MV-4-11 (cell line): ENCODE data around the gene USP34.
"Not testable (repeated sequence)": the region's sequence is repeated elsewhere in the genome, so short reads cannot be mapped to it uniquely, and the experiment has no call there.

Experiments used
- DNase-seq: peaks from one replicate; lab custom pipeline; 2025; lab: John Stamatoyannopoulos, UW

USP34 gene

GRCh38 chr2:61151436-61151835 is 319.5 kb downstream of the USP34 start:
- peak; percentile 41 for DNase-seq

- DNase-seq, result no peak
These were observed 321.8 kb downstream of the USP34 start for GRCh38 chr2:61149074-61149473.

- DNase-seq, result not testable (repeated sequence)
These were observed 322.8 kb downstream of the USP34 start for GRCh38 chr2:61148091-61148490.

GRCh38 chr2:61145990-61146389 is 324.9 kb downstream of the USP34 start:
- no peak for DNase-seq

- peak; percentile 99 for DNase-seq
These were observed 326.1 kb downstream of the USP34 start for GRCh38 chr2:61144697-61145268.

- peak; percentile 17 for DNase-seq
These were observed 329.7 kb downstream of the USP34 start for GRCh38 chr2:61141151-61141550.

GRCh38 chr2:61138859-61139258 is 332.0 kb downstream of the USP34 start:
- no peak for DNase-seq
